ENCODE measurements around the gene MUSTN1. TPM values are rescaled to one million over a fixed set of nuclear protein-coding genes. Genes with fewer than 3 reads are reported as not detected.

MUSTN1 gene
- total RNA-seq, 1 donor from 2014 or later, result not detected

GRCh38 chr3:52838561-52839267, 3.9 kb upstream of the MUSTN1 start:
- Histone ChIP-seq H3K79me2 (ENCODE audit: insufficient read depth, low read length) (no peaks in the 10 kb centered on the region), H3K9ac (ENCODE audit: low read length) (no peak overlapping the region), H2AFZ (ENCODE audit: low read depth, low read length) (no peak overlapping the region), H3K27me3 (ENCODE audit: insufficient read depth, low read length) (no peaks in the 10 kb centered on the region), H3K4me3 (ENCODE audit: insufficient read depth, low read depth, low read length) (no peak overlapping the region), H4K20me1 (ENCODE audit: insufficient read depth, low read length) (peaks cover 9% of the 10 kb centered on the region), H3K9me3 (ENCODE audit: insufficient read depth, low read depth, low read length) (no peaks in the 10 kb centered on the region), H3K27ac (ENCODE audit: low read depth, low read length) (no peak overlapping the region), H3K4me2 (ENCODE audit: low read length) (no peak overlapping the region), H3K4me1 (ENCODE audit: insufficient read depth, low read length) (peaks cover 8% of the 10 kb centered on the region), H3K36me3 (ENCODE audit: insufficient read depth, low read length) (no peaks in the 10 kb centered on the region)
- no peak for DNase-seq (ENCODE audit: low read depth)
- no peak for FAIRE-seq
- Mint-ChIP-seq H3K4me1 (ENCODE audit: low read depth, unreplicated experiment) (peaks cover 11% of the 10 kb centered on the region), H3K27ac (ENCODE audit: unreplicated experiment) (no peak overlapping the region), H3K27me3 (ENCODE audit: low read depth, unreplicated experiment) (peaks cover 4% of the 10 kb centered on the region), H3K4me3 (ENCODE audit: unreplicated experiment) (no peak overlapping the region), H3K9me3 (ENCODE audit: unreplicated experiment) (no peaks in the 10 kb centered on the region), H3K36me3 (ENCODE audit: low read depth, unreplicated experiment) (peaks cover 14% of the 10 kb centered on the region)
- no peak for TF ChIP-seq CTCF (IDR thresholded peaks at IDR 0.05; ENCODE audit: insufficient read depth, low read depth, low read length)
- TF ChIP-seq EZH2 (IDR thresholded peaks at IDR 0.05; ENCODE audit: insufficient read depth, low read length), result no peak

GRCh38 chr3:52836986-52837385, 2.2 kb upstream of the MUSTN1 start:
- Histone ChIP-seq H3K36me3 (ENCODE audit: insufficient read depth, low read length) (no peaks in the 10 kb centered on the region), H4K20me1 (ENCODE audit: insufficient read depth, low read length) (peaks cover 14% of the 10 kb centered on the region), H3K9ac (ENCODE audit: low read length) (no peak overlapping the region), H2AFZ (ENCODE audit: low read depth, low read length) (no peak overlapping the region), H3K4me1 (ENCODE audit: insufficient read depth, low read length) (peaks cover 8% of the 10 kb centered on the region), H3K27me3 (ENCODE audit: insufficient read depth, low read length) (no peaks in the 10 kb centered on the region), H3K4me2 (ENCODE audit: low read length) (no peak overlapping the region), H3K4me3 (ENCODE audit: insufficient read depth, low read depth, low read length) (no peak overlapping the region), H3K79me2 (ENCODE audit: insufficient read depth, low read length) (no peaks in the 10 kb centered on the region), H3K9me3 (ENCODE audit: insufficient read depth, low read depth, low read length) (no peaks in the 10 kb centered on the region), H3K27ac (ENCODE audit: low read depth, low read length) (no peak overlapping the region)
- Mint-ChIP-seq H3K27ac (ENCODE audit: unreplicated experiment) (no peak overlapping the region), H3K36me3 (ENCODE audit: low read depth, unreplicated experiment) (peaks cover 11% of the 10 kb centered on the region), H3K4me1 (ENCODE audit: low read depth, unreplicated experiment) (peaks cover 13% of the 10 kb centered on the region), H3K9me3 (ENCODE audit: unreplicated experiment) (no peaks in the 10 kb centered on the region), H3K27me3 (ENCODE audit: low read depth, unreplicated experiment) (peaks cover 3% of the 10 kb centered on the region), H3K4me3 (ENCODE audit: unreplicated experiment) (no peak overlapping the region)
- FAIRE-seq (no peak), DNase-seq (ENCODE audit: low read depth) (no peak)
- no peak for TF ChIP-seq CTCF (IDR thresholded peaks at IDR 0.05; ENCODE audit: insufficient read depth, low read depth, low read length)
- TF ChIP-seq EZH2 (IDR thresholded peaks at IDR 0.05; ENCODE audit: insufficient read depth, low read length), result no peak

- no peak overlapping the region for H3K27ac Mint-ChIP-seq (ENCODE audit: unreplicated experiment)
- Histone ChIP-seq H3K9ac (ENCODE audit: low read length) (no peak overlapping the region), H3K27me3 (ENCODE audit: insufficient read depth, low read length) (no peaks in the 10 kb centered on the region), H3K4me3 (ENCODE audit: insufficient read depth, low read depth, low read length) (no peak overlapping the region), H3K4me1 (ENCODE audit: insufficient read depth, low read length) (peaks cover 11% of the 10 kb centered on the region), H3K27ac (ENCODE audit: low read depth, low read length) (no peak overlapping the region), H3K79me2 (ENCODE audit: insufficient read depth, low read length) (no peaks in the 10 kb centered on the region), H2AFZ (ENCODE audit: low read depth, low read length) (no peak overlapping the region), H3K36me3 (ENCODE audit: insufficient read depth, low read length) (no peaks in the 10 kb centered on the region), H3K9me3 (ENCODE audit: insufficient read depth, low read depth, low read length) (no peaks in the 10 kb centered on the region), H3K4me2 (ENCODE audit: low read length) (no peak overlapping the region), H4K20me1 (ENCODE audit: insufficient read depth, low read length) (peaks cover 16% of the 10 kb centered on the region)
- H3K4me1 Mint-ChIP-seq (ENCODE audit: low read depth, unreplicated experiment), result peaks cover 11% of the 10 kb centered on the region
- no peaks in the 10 kb centered on the region for H3K9me3 Mint-ChIP-seq (ENCODE audit: unreplicated experiment)
- FAIRE-seq (no peak), DNase-seq (ENCODE audit: low read depth) (no peak)
- TF ChIP-seq EZH2 (IDR thresholded peaks at IDR 0.05; ENCODE audit: insufficient read depth, low read length) (no peak), CTCF (IDR thresholded peaks at IDR 0.05; ENCODE audit: insufficient read depth, low read depth, low read length) (no peak)
- H3K27me3 Mint-ChIP-seq (ENCODE audit: low read depth, unreplicated experiment), result peaks cover 3% of the 10 kb centered on the region
- H3K4me3 Mint-ChIP-seq (ENCODE audit: unreplicated experiment), result no peak overlapping the region
- peaks cover 9% of the 10 kb centered on the region for H3K36me3 Mint-ChIP-seq (ENCODE audit: low read depth, unreplicated experiment)
These were observed 1.6 kb upstream of the MUSTN1 start for GRCh38 chr3:52836471-52836845.
